GM23338 (cell line): ENCODE results near the gene HNRNPC. TPM values are rescaled to one million over a fixed set of nuclear protein-coding genes. Genes with fewer than 3 reads are reported as not detected.

Experiments used
- ATAC-seq: fragments of 200-7000 bp; cut with Tn5 transposase; 3 replicates; pipeline ENCODE4 v1.9.1; 2020
- DNase-seq: peaks from one replicate; pipeline ENCODE4 v3.0.0-alpha.2; 2015; ENCODE audit warnings: low spot score
- H2AFZ ChIP-seq: fragments of 200-600 bp; sonication (generic); 2 replicates; pipeline ENCODE4 v1.8.0; 2016; ENCODE audit warnings: antibody characterized with exemption, mild to moderate bottlenecking, moderate library complexity
- H3F3A ChIP-seq: fragments of 200-600 bp; sonication (generic); replicated peaks from 2 replicates; pipeline ENCODE4 v1.8.0; 2017; ENCODE audit warnings: antibody characterized with exemption, mixed run types, low read depth
- H3K27ac ChIP-seq: fragments of 200-600 bp; sonication (generic); 2 replicates; pipeline ENCODE4 v1.6.1; 2016; ENCODE audit warnings: low read depth
- H3K27me3 ChIP-seq: fragments of 200-600 bp; sonication (generic); 2 replicates; pipeline ENCODE4 v1.8.0; 2016; ENCODE audit warnings: mild to moderate bottlenecking, mixed run types, moderate library complexity; ENCODE audit not compliant: insufficient read depth
- H3K36me3 ChIP-seq: fragments of 200-600 bp; sonication (generic); 2 replicates; pipeline ENCODE4 v1.8.0; 2016; ENCODE audit warnings: mild to moderate bottlenecking; ENCODE audit not compliant: insufficient read depth
- H3K4me1 ChIP-seq: fragments of 200-600 bp; sonication (generic); 2 replicates; pipeline ENCODE4 v1.8.0; 2016; ENCODE audit warnings: mild to moderate bottlenecking, moderate library complexity; ENCODE audit not compliant: insufficient read depth
- H3K4me2 ChIP-seq: fragments of 200-600 bp; sonication (generic); 2 replicates; pipeline ENCODE4 v1.7.1; 2017; ENCODE audit warnings: mixed run types
- H3K4me3 ChIP-seq: fragments of 200-600 bp; sonication (generic); 2 replicates; pipeline ENCODE4 v1.6.1; 2016; ENCODE audit warnings: mixed run types
- H3K79me2 ChIP-seq: fragments of 200-600 bp; sonication (generic); replicated peaks from 2 replicates; pipeline ENCODE4 v1.8.0; 2017; ENCODE audit warnings: mild to moderate bottlenecking; ENCODE audit not compliant: insufficient read depth
- H3K9me2 ChIP-seq: fragments of 200-600 bp; sonication (generic); 2 replicates; pipeline ENCODE4 v1.8.0; 2017; ENCODE audit not compliant: insufficient read depth
- H4K20me1 ChIP-seq: fragments of 200-600 bp; sonication (generic); replicated peaks from 2 replicates; pipeline ENCODE4 v1.8.0; 2017; ENCODE audit warnings: mild to moderate bottlenecking; ENCODE audit not compliant: insufficient read depth
- H3K27ac Mint-ChIP-seq: 2 replicates; pipeline ENCODE4 v1.8.0; 2020; ENCODE audit warnings: inconsistent platforms, mild to moderate bottlenecking, moderate library complexity, mixed read lengths
- H3K27me3 Mint-ChIP-seq: 3 replicates; pipeline ENCODE4 v1.8.0; 2022; ENCODE audit warnings: low read depth, mild to moderate bottlenecking, moderate library complexity, mixed read lengths, inconsistent platforms; ENCODE audit not compliant: insufficient read depth, poor library complexity
- H3K36me3 Mint-ChIP-seq: 3 replicates; pipeline ENCODE4 v1.8.0; 2021; ENCODE audit warnings: low read depth, mild to moderate bottlenecking, inconsistent platforms, moderate library complexity, mixed read lengths
- H3K4me1 Mint-ChIP-seq: 3 replicates; pipeline ENCODE4 v1.8.0; 2020; ENCODE audit warnings: mild to moderate bottlenecking, inconsistent platforms, mixed read lengths
- H3K4me3 Mint-ChIP-seq: 3 replicates; pipeline ENCODE4 v1.8.0; 2021; ENCODE audit warnings: moderate library complexity, mild to moderate bottlenecking, inconsistent platforms, mixed read lengths
- H3K9me3 Mint-ChIP-seq: 3 replicates; pipeline ENCODE4 v1.8.0; 2020; ENCODE audit warnings: moderate library complexity, mild to moderate bottlenecking, inconsistent platforms, mixed read lengths
- ETS1 ChIP-seq: IDR thresholded peaks from 2 replicates; pipeline ENCODE4 v1.6.1; 2016; ENCODE audit warnings: antibody characterized with exemption
- POLR2AphosphoS5 ChIP-seq: IDR thresholded peaks from 2 replicates; pipeline ENCODE4 v1.6.1; 2016; ENCODE audit warnings: antibody characterized with exemption, low read depth
- STAT1 ChIP-seq: IDR thresholded peaks from one replicate; pipeline ENCODE4 v1.6.1; 2016; ENCODE audit warnings: antibody characterized with exemption; ENCODE audit not compliant: unreplicated experiment
- ZNF331 ChIP-seq: fragments of 250-450 bp; sonication (Bioruptor Pico); IDR thresholded peaks from 2 replicates; pipeline ENCODE4 v1.5.0; 2020; ENCODE audit warnings: low read depth, mild to moderate bottlenecking, moderate library complexity
- ZNF462 ChIP-seq: fragments of 250-450 bp; sonication (Bioruptor Pico); IDR thresholded peaks from 2 replicates; pipeline ENCODE4 v1.5.0; 2020; ENCODE audit warnings: mild to moderate bottlenecking, moderate library complexity
- polyA plus RNA-seq: library from polyadenylated mRNA; unstranded; fragments of >200 nt; fragmentation: Nextera tagmentation; extraction: Ambion mirVana; gene quantifications from 2 replicates; pipeline ENCODE4 v1.2.1, GENCODE V29; 2016
- total RNA-seq: library from RNA; depleted of rRNA; stranded (reverse); fragments of >200 nt; shearing (Covaris generic); gene quantifications from 2 replicates; pipeline ENCODE4 v1.2.3, GENCODE V29; 2014
- TF ChIP-seq, protein P1 (sequence below): IDR thresholded peaks from one replicate; pipeline ENCODE4 v1.6.1; 2018; ENCODE audit warnings: antibody characterized with exemption; ENCODE audit not compliant: unreplicated experiment

Gene HNRNPC
- total and polyA plus RNA-seq, 2 experiments from 2014 or later = 1,259 to 1,296 TPM

DNA sequence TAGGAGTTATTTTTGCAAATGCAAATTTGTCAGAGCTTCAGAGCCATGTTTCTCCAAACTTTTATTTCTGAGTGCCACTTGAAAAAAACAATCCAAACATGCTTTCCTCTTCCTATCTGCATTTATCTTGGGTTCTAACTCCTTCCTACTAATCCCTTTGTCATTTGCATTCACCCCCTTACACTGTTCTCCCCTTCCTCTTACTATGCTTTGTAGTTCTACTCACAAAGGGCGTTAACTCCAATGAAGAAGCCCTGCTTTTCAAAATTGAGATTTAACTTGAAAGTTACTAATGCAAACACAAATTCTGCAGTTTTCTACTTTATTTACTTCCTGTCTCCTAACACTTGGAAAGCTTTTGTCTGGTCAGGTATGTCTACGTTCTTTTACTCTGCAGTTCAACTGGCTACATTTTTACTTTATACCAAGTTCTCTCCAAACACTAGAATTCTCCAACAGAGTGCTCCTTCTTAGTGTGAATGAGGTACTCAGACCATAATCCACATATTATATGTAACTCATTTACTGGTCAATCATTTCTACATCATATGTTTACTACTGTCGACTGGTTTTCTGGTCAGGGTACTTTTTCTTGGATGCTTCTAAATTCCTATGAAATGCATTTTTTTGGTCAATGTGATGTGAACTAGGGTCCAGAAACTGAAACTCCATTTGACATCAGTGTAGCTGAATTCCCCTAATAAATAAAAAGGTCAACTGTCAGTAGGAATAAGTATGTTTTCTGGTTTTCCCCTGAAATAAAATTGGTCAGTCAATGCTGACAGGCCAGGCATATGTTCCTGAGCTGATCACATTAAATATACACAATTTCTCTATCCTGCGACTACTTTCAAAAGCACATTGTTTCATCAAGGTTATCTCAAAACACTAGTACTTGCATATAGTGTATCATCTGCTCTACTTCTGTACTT is 62.2 kb downstream of the HNRNPC start:
- Histone ChIP-seq H3K27ac (peak overlapping the region; percentile 9; the same call in 1 of the 2 replicates), H3K4me1 (peaks cover 46% of the 10 kb centered on the region), H3K9me2 (no peaks in the 10 kb centered on the region), H3K4me3 (no peak overlapping the region), H3K27me3 (no peaks in the 10 kb centered on the region), H3F3A (peaks cover 75% of the 10 kb centered on the region), H4K20me1 (peaks cover 49% of the 10 kb centered on the region), H3K36me3 (peaks cover 39% of the 10 kb centered on the region), H2AFZ (no peak overlapping the region), H3K4me2 (no peak overlapping the region), H3K79me2 (peaks cover 6% of the 10 kb centered on the region; the same call in 1 of the 2 replicates)
- Mint-ChIP-seq H3K4me3 (no peak overlapping the region; the same call in 2 of the 3 replicates), H3K9me3 (no peaks in the 10 kb centered on the region; the same call in 2 of the 3 replicates), H3K4me1 (peaks cover 69% of the 10 kb centered on the region), H3K36me3 (peaks cover 56% of the 10 kb centered on the region), H3K27me3 (peaks cover 25% of the 10 kb centered on the region), H3K27ac (0 out of 2 replicates have a peak overlapping the region, but pooled peaks have one; percentile 2)
- peak; percentile 4; the same call in 1 of the 3 replicates for ATAC-seq
- TF ChIP-seq POLR2AphosphoS5 (no peak), ZNF331 (CRISPR knock-in tag) (no peak), STAT1 (no peak), ZNF462 (CRISPR knock-in tag) (no peak), ETS1 (no peak)
- TF ChIP-seq, protein P1, sequence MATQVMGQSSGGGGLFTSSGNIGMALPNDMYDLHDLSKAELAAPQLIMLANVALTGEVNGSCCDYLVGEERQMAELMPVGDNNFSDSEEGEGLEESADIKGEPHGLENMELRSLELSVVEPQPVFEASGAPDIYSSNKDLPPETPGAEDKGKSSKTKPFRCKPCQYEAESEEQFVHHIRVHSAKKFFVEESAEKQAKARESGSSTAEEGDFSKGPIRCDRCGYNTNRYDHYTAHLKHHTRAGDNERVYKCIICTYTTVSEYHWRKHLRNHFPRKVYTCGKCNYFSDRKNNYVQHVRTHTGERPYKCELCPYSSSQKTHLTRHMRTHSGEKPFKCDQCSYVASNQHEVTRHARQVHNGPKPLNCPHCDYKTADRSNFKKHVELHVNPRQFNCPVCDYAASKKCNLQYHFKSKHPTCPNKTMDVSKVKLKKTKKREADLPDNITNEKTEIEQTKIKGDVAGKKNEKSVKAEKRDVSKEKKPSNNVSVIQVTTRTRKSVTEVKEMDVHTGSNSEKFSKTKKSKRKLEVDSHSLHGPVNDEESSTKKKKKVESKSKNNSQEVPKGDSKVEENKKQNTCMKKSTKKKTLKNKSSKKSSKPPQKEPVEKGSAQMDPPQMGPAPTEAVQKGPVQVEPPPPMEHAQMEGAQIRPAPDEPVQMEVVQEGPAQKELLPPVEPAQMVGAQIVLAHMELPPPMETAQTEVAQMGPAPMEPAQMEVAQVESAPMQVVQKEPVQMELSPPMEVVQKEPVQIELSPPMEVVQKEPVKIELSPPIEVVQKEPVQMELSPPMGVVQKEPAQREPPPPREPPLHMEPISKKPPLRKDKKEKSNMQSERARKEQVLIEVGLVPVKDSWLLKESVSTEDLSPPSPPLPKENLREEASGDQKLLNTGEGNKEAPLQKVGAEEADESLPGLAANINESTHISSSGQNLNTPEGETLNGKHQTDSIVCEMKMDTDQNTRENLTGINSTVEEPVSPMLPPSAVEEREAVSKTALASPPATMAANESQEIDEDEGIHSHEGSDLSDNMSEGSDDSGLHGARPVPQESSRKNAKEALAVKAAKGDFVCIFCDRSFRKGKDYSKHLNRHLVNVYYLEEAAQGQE = no peak
- DNase-seq = no peak
